ENCODE measurements around the gene MICAL3.

MICAL3 gene

DNA sequence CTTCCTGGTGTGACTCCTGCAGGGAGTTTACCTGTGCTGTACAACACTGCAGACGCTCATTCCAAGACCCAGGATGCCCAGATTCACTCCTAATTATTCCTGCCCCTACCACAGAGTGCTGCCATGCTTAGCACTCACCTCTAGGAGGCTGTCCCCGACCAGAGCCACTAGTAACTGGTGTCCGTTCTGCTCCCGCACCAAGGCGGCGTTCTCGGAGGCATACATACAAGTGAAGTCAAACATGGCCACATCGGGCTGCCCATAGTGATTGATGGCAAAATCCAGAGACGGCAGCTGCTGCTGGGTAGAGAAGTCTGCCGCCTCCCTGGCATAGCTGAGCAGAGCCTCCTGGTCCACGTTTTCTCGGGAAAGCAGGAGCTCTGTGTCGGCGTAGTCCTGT lies 127.8 kb downstream of the MICAL3 start:
- Histone ChIP-seq H3K79me2 (ENCODE audit: control insufficient read depth, insufficient read depth, low read length, poor library complexity) (peaks cover 2% of the 10 kb centered on the region), H2AK5ac (ENCODE audit: low read length) (peak overlapping the region; percentile 66), H3K4me2 (ENCODE audit: low read length) (no peak overlapping the region), H3K36me3 (ENCODE audit: control insufficient read depth in 1 of 2, insufficient read depth in 2 of 2, low read length in 2 of 2) (peaks cover 11 to 13% of the 10 kb centered on the region in 2 experiments), H3K4me3 (ENCODE audit: low read depth, low read length) (no peak overlapping the region), H4K12ac (ENCODE audit: low read depth, low read length) (peak overlapping the region; percentile 16), H3K27ac (ENCODE audit: low read depth, low read length) (peak overlapping the region; percentile 52), H2AFZ (ENCODE audit: insufficient read depth, low read length, poor library complexity) (peak overlapping the region; percentile 54), H3K79me1 (ENCODE audit: low read length) (peaks cover 10% of the 10 kb centered on the region), H3K27me3 (ENCODE audit: insufficient read depth, low read length) (no peaks in the 10 kb centered on the region), H4K91ac (ENCODE audit: low read depth, low read length) (peak overlapping the region; percentile 92), H2BK5ac (ENCODE audit: low read depth, low read length, poor library complexity) (peak overlapping the region; percentile 73), H2BK12ac (ENCODE audit: low read length) (peak overlapping the region; percentile 88), H3K9ac (ENCODE audit: low read length) (no peak overlapping the region), H3K4ac (ENCODE audit: low read depth, low read length) (no peak overlapping the region), H3K18ac (ENCODE audit: low read length) (peak overlapping the region; percentile 70), H3K9me3 (ENCODE audit: insufficient read depth, low read depth, low read length) (no peaks in the 10 kb centered on the region), H3K23ac (ENCODE audit: low read length) (no peak overlapping the region), H2BK120ac (ENCODE audit: insufficient read depth, low read length, poor library complexity) (peak overlapping the region; percentile 77), H3K4me1 (ENCODE audit: control insufficient read depth in 1 of 2, insufficient read depth in 2 of 2, low read length in 2 of 2) (peaks cover 23 to 28% of the 10 kb centered on the region in 2 experiments), H4K8ac (ENCODE audit: low read depth, low read length) (peak overlapping the region; percentile 73), H3K14ac (ENCODE audit: low read length) (peak overlapping the region; percentile 89)
- no CpG with 5 or more reads among the region's 14 CpGs for WGBS (ENCODE audit: extremely low coverage, insufficient coverage, insufficient read length)
- DNase-seq = peak in 1 of 2 donors; percentile 32

DNA sequence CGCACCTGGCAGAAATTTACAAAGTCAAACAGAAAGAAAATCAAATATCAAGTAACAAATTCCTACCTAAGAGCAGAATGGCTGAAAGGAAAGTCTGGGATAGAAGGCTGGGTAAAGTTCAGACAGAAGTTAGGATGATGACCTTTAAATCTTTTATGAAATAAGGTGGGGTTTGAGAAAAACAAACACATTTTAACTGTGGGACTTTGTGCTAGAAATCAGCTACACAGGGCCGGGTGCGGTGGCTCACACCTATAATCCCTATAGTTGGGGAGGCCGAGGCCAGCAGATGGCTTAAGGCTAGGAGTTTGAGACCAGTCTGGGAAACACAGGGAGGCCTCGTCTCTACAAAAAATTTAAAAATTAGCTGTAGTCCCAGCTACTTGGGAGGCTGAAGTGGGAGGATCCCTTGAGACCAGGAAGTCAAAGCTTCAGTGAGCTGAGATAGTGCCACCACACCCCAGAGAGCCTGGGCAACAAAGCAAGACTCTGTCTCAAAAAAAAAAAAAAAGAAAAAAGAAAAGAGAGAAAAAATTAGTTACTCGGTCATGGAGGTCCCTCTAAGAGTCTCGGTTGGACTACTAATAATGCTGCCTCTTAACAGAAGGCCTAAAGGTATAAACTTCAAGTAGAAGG lies 130.3 kb downstream of the MICAL3 start:
- peaks cover 21 to 22% of the 10 kb centered on the region in 2 experiments for H3K4me1 ChIP-seq (ENCODE audit: control insufficient read depth in 1 of 2, insufficient read depth in 2 of 2, low read length in 2 of 2)
- no peak overlapping the region for H2BK120ac ChIP-seq (ENCODE audit: insufficient read depth, low read length, poor library complexity)
- WGBS (ENCODE audit: extremely low coverage, insufficient coverage, insufficient read length) = no CpG with 5 or more reads among the region's 7 CpGs

GRCh38 chr22:17892376-17892775 lies 132.0 kb downstream of the MICAL3 start:
- WGBS (ENCODE audit: extremely low coverage, insufficient coverage, insufficient read length) = no CpG with 5 or more reads among the region's 4 CpGs
- H2BK12ac ChIP-seq (ENCODE audit: low read length) = no peak overlapping the region
- no peak overlapping the region for H2BK5ac ChIP-seq (ENCODE audit: low read depth, low read length, poor library complexity)
- H3K4me3 ChIP-seq (ENCODE audit: low read depth, low read length) = no peak overlapping the region
- peaks cover 8 to 9% of the 10 kb centered on the region in 2 experiments for H3K4me1 ChIP-seq (ENCODE audit: control insufficient read depth in 1 of 2, insufficient read depth in 2 of 2, low read length in 2 of 2)
- no peak overlapping the region for H4K91ac ChIP-seq (ENCODE audit: low read depth, low read length)
- H3K9me3 ChIP-seq (ENCODE audit: insufficient read depth, low read depth, low read length) = no peaks in the 10 kb centered on the region
- H3K4ac ChIP-seq (ENCODE audit: low read depth, low read length) = no peak overlapping the region
- H3K14ac ChIP-seq (ENCODE audit: low read length) = no peak overlapping the region
- H2BK120ac ChIP-seq (ENCODE audit: insufficient read depth, low read length, poor library complexity) = no peak overlapping the region
- H3K23ac ChIP-seq (ENCODE audit: low read length) = no peak overlapping the region
- peaks cover 2% of the 10 kb centered on the region for H3K79me2 ChIP-seq (ENCODE audit: control insufficient read depth, insufficient read depth, low read length, poor library complexity)
- no peak overlapping the region for H2AK5ac ChIP-seq (ENCODE audit: low read length)
- DNase-seq = no peak
- no peaks in the 10 kb centered on the region for H3K27me3 ChIP-seq (ENCODE audit: insufficient read depth, low read length)
- no peak overlapping the region for H2AFZ ChIP-seq (ENCODE audit: insufficient read depth, low read length, poor library complexity)
- no peak overlapping the region for H3K9ac ChIP-seq (ENCODE audit: low read length)
- H3K27ac ChIP-seq (ENCODE audit: low read depth, low read length) = no peak overlapping the region
- no peak overlapping the region for H3K18ac ChIP-seq (ENCODE audit: low read length)
- no peak overlapping the region for H3K4me2 ChIP-seq (ENCODE audit: low read length)
- H4K12ac ChIP-seq (ENCODE audit: low read depth, low read length) = no peak overlapping the region
- peaks cover 12 to 18% of the 10 kb centered on the region in 2 experiments for H3K36me3 ChIP-seq (ENCODE audit: control insufficient read depth in 1 of 2, insufficient read depth in 2 of 2, low read length in 2 of 2)
- H4K8ac ChIP-seq (ENCODE audit: low read depth, low read length) = no peak overlapping the region
- peaks cover 7% of the 10 kb centered on the region for H3K79me1 ChIP-seq (ENCODE audit: low read length)

More for the DNA sequence above, 130.3 kb downstream of the MICAL3 start:
- Histone ChIP-seq H3K36me3 (ENCODE audit: control insufficient read depth in 1 of 2, insufficient read depth in 2 of 2, low read length in 2 of 2) (peaks cover 10 to 12% of the 10 kb centered on the region in 2 experiments), H3K9ac (ENCODE audit: low read length) (no peak overlapping the region), H3K14ac (ENCODE audit: low read length) (no peak overlapping the region), H3K4me2 (ENCODE audit: low read length) (no peak overlapping the region), H2BK12ac (ENCODE audit: low read length) (no peak overlapping the region), H2AFZ (ENCODE audit: insufficient read depth, low read length, poor library complexity) (no peak overlapping the region), H3K4me3 (ENCODE audit: low read depth, low read length) (no peak overlapping the region), H4K12ac (ENCODE audit: low read depth, low read length) (no peak overlapping the region), H3K23ac (ENCODE audit: low read length) (no peak overlapping the region), H3K9me3 (ENCODE audit: insufficient read depth, low read depth, low read length) (no peaks in the 10 kb centered on the region), H3K18ac (ENCODE audit: low read length) (no peak overlapping the region), H3K27me3 (ENCODE audit: insufficient read depth, low read length) (no peaks in the 10 kb centered on the region), H3K27ac (ENCODE audit: low read depth, low read length) (no peak overlapping the region), H3K79me1 (ENCODE audit: low read length) (peaks cover 8% of the 10 kb centered on the region), H4K91ac (ENCODE audit: low read depth, low read length) (no peak overlapping the region), H4K8ac (ENCODE audit: low read depth, low read length) (no peak overlapping the region), H2BK5ac (ENCODE audit: low read depth, low read length, poor library complexity) (no peak overlapping the region), H3K4ac (ENCODE audit: low read depth, low read length) (no peak overlapping the region), H2AK5ac (ENCODE audit: low read length) (no peak overlapping the region), H3K79me2 (ENCODE audit: control insufficient read depth, insufficient read depth, low read length, poor library complexity) (peaks cover 2% of the 10 kb centered on the region)
- DNase-seq = no peak

- Histone ChIP-seq H2BK12ac (ENCODE audit: low read length) (no peak overlapping the region), H3K9me3 (ENCODE audit: insufficient read depth, low read depth, low read length) (no peaks in the 10 kb centered on the region), H3K27me3 (ENCODE audit: insufficient read depth, low read length) (no peaks in the 10 kb centered on the region), H2BK5ac (ENCODE audit: low read depth, low read length, poor library complexity) (no peak overlapping the region), H3K4me3 (ENCODE audit: low read depth, low read length) (no peak overlapping the region), H3K4me1 (ENCODE audit: control insufficient read depth in 1 of 2, insufficient read depth in 2 of 2, low read length in 2 of 2) (peaks cover 3 to 4% of the 10 kb centered on the region in 2 experiments), H2BK120ac (ENCODE audit: insufficient read depth, low read length, poor library complexity) (no peak overlapping the region), H3K9ac (ENCODE audit: low read length) (no peak overlapping the region), H4K8ac (ENCODE audit: low read depth, low read length) (no peak overlapping the region), H4K91ac (ENCODE audit: low read depth, low read length) (no peak overlapping the region), H2AFZ (ENCODE audit: insufficient read depth, low read length, poor library complexity) (no peak overlapping the region), H3K18ac (ENCODE audit: low read length) (no peak overlapping the region), H3K4me2 (ENCODE audit: low read length) (no peak overlapping the region), H3K36me3 (ENCODE audit: control insufficient read depth in 1 of 2, insufficient read depth in 2 of 2, low read length in 2 of 2) (peaks cover 10 to 18% of the 10 kb centered on the region in 2 experiments), H2AK5ac (ENCODE audit: low read length) (no peak overlapping the region), H4K12ac (ENCODE audit: low read depth, low read length) (no peak overlapping the region), H3K14ac (ENCODE audit: low read length) (no peak overlapping the region), H3K79me1 (ENCODE audit: low read length) (peaks cover 1% of the 10 kb centered on the region), H3K4ac (ENCODE audit: low read depth, low read length) (no peak overlapping the region), H3K23ac (ENCODE audit: low read length) (no peak overlapping the region), H3K27ac (ENCODE audit: low read depth, low read length) (no peak overlapping the region), H3K79me2 (ENCODE audit: control insufficient read depth, insufficient read depth, low read length, poor library complexity) (peaks cover 1% of the 10 kb centered on the region)
- WGBS (ENCODE audit: extremely low coverage, insufficient coverage, insufficient read length) = no CpG with 5 or more reads among the region's 12 CpGs
- no peak for DNase-seq
These were observed 132.7 kb downstream of the MICAL3 start for GRCh38 chr22:17891481-17892167.
